ENCODE measurements around the gene RARRES1. TPM values are rescaled to one million over a fixed set of nuclear protein-coding genes. Genes with fewer than 3 reads are reported as not detected.

Gene RARRES1
- total RNA-seq, 2 experiments from 2014 or later: not detected

DNA sequence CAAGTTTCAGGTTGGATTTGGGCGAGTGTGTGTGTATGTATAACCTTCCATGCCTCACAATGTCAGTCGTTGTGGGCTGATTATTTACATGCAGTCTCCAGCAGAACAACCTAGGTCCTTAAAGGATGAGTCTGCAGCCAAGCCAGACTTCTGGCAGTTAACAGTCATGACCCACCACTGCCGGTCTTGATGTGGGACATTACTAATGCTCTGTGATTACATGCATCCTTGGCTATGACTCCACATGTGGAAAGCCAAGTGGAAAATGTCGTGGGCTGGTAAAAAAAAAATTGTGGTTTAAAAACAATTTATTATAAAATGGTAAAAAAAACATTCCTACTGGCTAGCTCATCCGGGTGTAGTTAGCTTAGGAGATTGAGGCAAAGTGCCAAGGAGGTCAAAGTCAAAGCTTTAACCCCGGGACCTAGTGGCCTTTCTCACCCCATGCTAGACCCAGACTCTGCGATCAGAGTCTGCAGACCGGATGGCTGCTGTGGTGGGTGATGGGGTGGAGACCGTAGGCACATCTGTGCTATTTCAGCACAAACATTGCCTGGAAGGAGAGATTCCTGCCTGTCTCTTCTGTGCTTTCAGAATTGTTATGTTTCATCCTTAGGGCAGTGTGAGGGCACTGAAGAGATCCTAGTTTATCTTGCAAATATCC lies 6.8 kb downstream of the RARRES1 start:
- CTCF ChIA-PET: no interaction called here
- DNase-seq (no peak), ATAC-seq (ENCODE audit: poor library complexity) (no peak)
- POLR2A ChIA-PET: interaction anchor here (3.0 kb wide), 1 partner anchor 76 kb away, joined by 14 read pairs; the partner anchor contains the start of gene MFSD1
- Mint-ChIP-seq H3K36me3 (ENCODE audit: low read depth) (no peaks in the 10 kb centered on the region), H3K9me3 (no peaks in the 10 kb centered on the region), H3K27ac (peak overlapping the region; percentile 89), H3K4me1 (ENCODE audit: low read depth) (peaks cover 65% of the 10 kb centered on the region), H3K4me3 (no peak overlapping the region), H3K27me3 (peaks cover 8% of the 10 kb centered on the region)
- Histone ChIP-seq H3K27me3 (ENCODE audit: control insufficient read depth in 1 of 2, insufficient read depth in 2 of 2, low read length in 2 of 2) (no peaks in the 10 kb centered on the region), H3K9me3 (ENCODE audit: control insufficient read depth in 1 of 2, insufficient read depth in 1 of 2, low read length in 2 of 2) (no peaks in the 10 kb centered on the region), H3K4me1 (ENCODE audit: insufficient read depth, low read length) (peaks cover 35% of the 10 kb centered on the region), H3K27ac (ENCODE audit: low read depth in 1 of 2, low read length in 2 of 2) (no peak overlapping the region), H3K4me3 (ENCODE audit: low read length) (no peak overlapping the region), H3K36me3 (ENCODE audit: insufficient read depth, low read length) (no peaks in the 10 kb centered on the region)
- intact Hi-C loops (cut with DNase I, micrococcal nuclease): loop anchor here (1.0 to 2.0 kb wide), 2 partner anchors 65 to 535 kb away; no protein-coding TSS in a partner anchor
- TF ChIP-seq, protein P1, sequence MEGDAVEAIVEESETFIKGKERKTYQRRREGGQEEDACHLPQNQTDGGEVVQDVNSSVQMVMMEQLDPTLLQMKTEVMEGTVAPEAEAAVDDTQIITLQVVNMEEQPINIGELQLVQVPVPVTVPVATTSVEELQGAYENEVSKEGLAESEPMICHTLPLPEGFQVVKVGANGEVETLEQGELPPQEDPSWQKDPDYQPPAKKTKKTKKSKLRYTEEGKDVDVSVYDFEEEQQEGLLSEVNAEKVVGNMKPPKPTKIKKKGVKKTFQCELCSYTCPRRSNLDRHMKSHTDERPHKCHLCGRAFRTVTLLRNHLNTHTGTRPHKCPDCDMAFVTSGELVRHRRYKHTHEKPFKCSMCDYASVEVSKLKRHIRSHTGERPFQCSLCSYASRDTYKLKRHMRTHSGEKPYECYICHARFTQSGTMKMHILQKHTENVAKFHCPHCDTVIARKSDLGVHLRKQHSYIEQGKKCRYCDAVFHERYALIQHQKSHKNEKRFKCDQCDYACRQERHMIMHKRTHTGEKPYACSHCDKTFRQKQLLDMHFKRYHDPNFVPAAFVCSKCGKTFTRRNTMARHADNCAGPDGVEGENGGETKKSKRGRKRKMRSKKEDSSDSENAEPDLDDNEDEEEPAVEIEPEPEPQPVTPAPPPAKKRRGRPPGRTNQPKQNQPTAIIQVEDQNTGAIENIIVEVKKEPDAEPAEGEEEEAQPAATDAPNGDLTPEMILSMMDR (IDR thresholded peaks at IDR 0.05): no peak

DNA sequence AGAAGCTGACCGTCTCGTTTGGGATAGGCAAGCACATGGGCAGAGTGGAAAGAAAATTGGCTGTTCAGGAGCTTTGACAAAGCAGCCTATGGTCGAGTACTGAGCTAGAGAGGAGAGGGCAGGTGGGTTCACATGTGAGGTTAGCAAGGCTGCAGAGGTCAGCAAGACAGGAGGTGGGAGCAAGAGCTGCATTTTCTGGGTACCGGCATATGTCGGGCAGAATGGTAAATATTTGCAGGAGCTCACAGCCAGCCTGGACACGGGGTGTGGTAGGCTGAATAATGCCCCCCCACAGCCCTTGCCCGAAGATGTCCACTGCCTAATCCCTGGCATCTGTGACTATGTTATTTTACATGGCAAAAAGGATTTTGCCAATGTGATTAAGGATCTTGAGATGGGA lies 8.3 kb downstream of the RARRES1 start:
- peaks cover 35% of the 10 kb centered on the region for H3K4me1 ChIP-seq (ENCODE audit: insufficient read depth, low read length)
- peaks cover 7% of the 10 kb centered on the region for H3K27me3 Mint-ChIP-seq
- H3K36me3 ChIP-seq (ENCODE audit: insufficient read depth, low read length): no peaks in the 10 kb centered on the region
- peak overlapping the region in 1 of 2 donors; percentile 25 for H3K27ac ChIP-seq (ENCODE audit: low read depth in 1 of 2, low read length in 2 of 2)
- H3K4me3 ChIP-seq (ENCODE audit: low read length): no peak overlapping the region
- no peaks in the 10 kb centered on the region for H3K27me3 ChIP-seq (ENCODE audit: control insufficient read depth in 1 of 2, insufficient read depth in 2 of 2, low read length in 2 of 2)
- intact Hi-C loops (cut with DNase I, micrococcal nuclease): no loop called here
- peak overlapping the region; percentile 89 for H3K27ac Mint-ChIP-seq
- ATAC-seq (ENCODE audit: poor library complexity) (no peak), DNase-seq (no peak)
- no peak overlapping the region for H3K4me3 Mint-ChIP-seq
- no peaks in the 10 kb centered on the region for H3K9me3 ChIP-seq (ENCODE audit: control insufficient read depth in 1 of 2, insufficient read depth in 1 of 2, low read length in 2 of 2)
- H3K36me3 Mint-ChIP-seq (ENCODE audit: low read depth): no peaks in the 10 kb centered on the region
- peaks cover 68% of the 10 kb centered on the region for H3K4me1 Mint-ChIP-seq (ENCODE audit: low read depth)
- TF ChIP-seq, protein P1 (IDR thresholded peaks at IDR 0.05): no peak
- POLR2A ChIA-PET: interaction anchor here (1.0 to 3.0 kb wide), 5 partner anchors 52 to 1563 kb away, joined by 3 to 20 read pairs (median 4); partner anchors contain the start of genes GFM1, LXN and MFSD1
- CTCF ChIA-PET: interaction anchor here (1.2 to 1.5 kb wide), 2 partner anchors 67 to 71 kb away, joined by 3 to 4 read pairs; no protein-coding TSS in a partner anchor
- H3K9me3 Mint-ChIP-seq: no peaks in the 10 kb centered on the region

DNA sequence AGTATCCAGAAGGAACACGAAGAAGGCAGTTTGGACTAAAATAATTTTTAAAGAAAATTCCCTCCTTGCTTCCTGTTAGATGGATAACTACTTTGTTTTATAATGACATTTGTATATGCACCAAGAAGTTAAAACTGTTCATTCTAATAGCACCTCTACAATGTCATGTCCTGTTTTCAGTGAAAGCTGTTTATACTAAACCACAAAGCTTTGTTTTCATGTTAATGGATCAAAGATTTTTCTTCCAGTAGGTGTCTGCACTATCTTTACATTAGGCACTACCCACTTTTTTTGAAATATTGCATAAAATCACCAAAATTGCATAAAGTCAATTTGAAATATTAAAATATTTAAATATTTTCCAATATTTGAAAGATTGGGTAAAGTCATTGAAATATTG lies 10.1 kb downstream of the RARRES1 start:
- H3K27ac Mint-ChIP-seq: peak overlapping the region; percentile 89
- no peak overlapping the region for H3K4me3 ChIP-seq (ENCODE audit: low read length)
- peak; percentile 65 for ATAC-seq (ENCODE audit: poor library complexity)
- intact Hi-C loops (cut with DNase I, micrococcal nuclease): no loop called here
- DNase-seq: peak in 1 of 14 experiments; percentile 20
- peaks cover 52% of the 10 kb centered on the region for H3K4me1 Mint-ChIP-seq (ENCODE audit: low read depth)
- no peaks in the 10 kb centered on the region for H3K27me3 Mint-ChIP-seq
- POLR2A ChIA-PET: interaction anchor here (0.7 to 3.0 kb wide), 3 partner anchors 78 to 132 kb away, joined by 3 to 20 read pairs (median 3); partner anchors contain the start of gene MFSD1
- no peaks in the 10 kb centered on the region for H3K9me3 Mint-ChIP-seq
- H3K4me1 ChIP-seq (ENCODE audit: insufficient read depth, low read length): peaks cover 24% of the 10 kb centered on the region
- TF ChIP-seq, protein P1 (IDR thresholded peaks at IDR 0.05): no peak
- H3K36me3 Mint-ChIP-seq (ENCODE audit: low read depth): peaks cover 3% of the 10 kb centered on the region
- H3K27me3 ChIP-seq (ENCODE audit: control insufficient read depth in 1 of 2, insufficient read depth in 2 of 2, low read length in 2 of 2): no peaks in the 10 kb centered on the region
- no peaks in the 10 kb centered on the region for H3K9me3 ChIP-seq (ENCODE audit: control insufficient read depth in 1 of 2, insufficient read depth in 1 of 2, low read length in 2 of 2)
- CTCF ChIA-PET: no interaction called here
- no peak overlapping the region for H3K27ac ChIP-seq (ENCODE audit: low read depth in 1 of 2, low read length in 2 of 2)
- H3K4me3 Mint-ChIP-seq: no peak overlapping the region
- no peaks in the 10 kb centered on the region for H3K36me3 ChIP-seq (ENCODE audit: insufficient read depth, low read length)
